Upper lobe of left lung (tissue), 6 donors: Measurements from ENCODE around the gene FGA. TPM values are rescaled to one million over a fixed set of nuclear protein-coding genes. Genes with fewer than 3 reads are reported as not detected.

Experiments used
- ATAC-seq, 2 donors: fragments of 200-7000 bp; cut with Tn5 transposase; one replicate each; pipeline ENCODE4 v1.9.1; 2022; ENCODE audit warnings: mild to moderate bottlenecking in 2 of 2, moderate library complexity in 2 of 2; ENCODE audit not compliant: low FRiP score in 2 of 2
- DNase-seq, 2 donors: peaks; one replicate each; pipeline ENCODE4 v3.0.0-alpha.2; 2019 to 2020
- H3K27ac ChIP-seq, 4 donors: fragments of 200-600 bp; sonication (generic); one replicate each; pipeline ENCODE4 v1.5.1; 2016 to 2019
- H3K27me3 ChIP-seq, 4 donors: fragments of 200-600 bp; sonication (generic); one replicate each; pipeline ENCODE4 v1.5.1; 2017 to 2019
- H3K36me3 ChIP-seq, 4 donors: fragments of 200-600 bp; sonication (generic); one replicate each; pipeline ENCODE4 v1.5.1; 2016 to 2019
- H3K4me1 ChIP-seq, 4 donors: fragments of 200-600 bp; sonication (generic); one replicate each; pipeline ENCODE4 v1.5.1; 2018 to 2019
- H3K4me3 ChIP-seq, 4 donors: fragments of 200-600 bp; sonication (generic); one replicate each; pipeline ENCODE4 v1.5.1; 2017 to 2019; ENCODE audit warnings: mild to moderate bottlenecking in 2 of 4, moderate library complexity in 1 of 4
- H3K9me3 ChIP-seq, 4 donors: fragments of 200-600 bp; sonication (generic); one replicate each; pipeline ENCODE4 v1.5.1; 2018 to 2019
- EP300 ChIP-seq, 4 donors: sonication (generic); formaldehyde crosslinking; IDR thresholded peaks; one replicate each; pipeline ENCODE4 v1.5.1; 2017; ENCODE audit warnings: antibody characterized with exemption in 4 of 4, control low read depth in 2 of 4
- POLR2A ChIP-seq, 4 donors: fragments of 450-650 bp; IDR thresholded peaks; one replicate each; pipeline ENCODE4 v1.5.1; 2016 to 2017; ENCODE audit warnings: antibody characterized with exemption in 4 of 4, mild to moderate bottlenecking in 2 of 4
- POLR2AphosphoS5 ChIP-seq, 2 donors: sonication (generic); formaldehyde crosslinking; IDR thresholded peaks; one replicate each; pipeline ENCODE4 v1.5.1; 2017; ENCODE audit warnings: antibody characterized with exemption in 2 of 2
- WGBS, 2 donors: methylation state at CpG; one replicate each; pipeline ENCODE4 v1.1.5; 2017 to 2018; 5-methylcytosine and 5-hydroxymethylcytosine counted together
- total RNA-seq, 6 donors: library from RNA; depleted of rRNA in 4 of 6; stranded (reverse); fragments of >200 nt in 4 of 6; gene quantifications; one replicate each; pipeline versions ENCODE4 v1.1.0 to v1.2.1, GENCODE V29; 2016 to 2021
- TF ChIP-seq, protein P1 (sequence below), 6 experiments: fragments of 450-650 bp in 4 of 6; fragments of 200-600 bp in 2 of 6; sonication (generic) in 2 of 6; IDR thresholded peaks; one replicate each; pipeline ENCODE4 v1.5.1; 2016 to 2019; ENCODE audit warnings: antibody characterized with exemption in 6 of 6
- donor health status: DM: no; HTN: no; CAD: no; lungs with moderate emphysema.
- donor health status: DM: no; HTN: yes; CAD: no; lungs with severe emphysema.

Gene FGA
- total RNA-seq, 6 donors from 2014 or later, result 1.0 to 30.7 (median 3.6) TPM

DNA sequence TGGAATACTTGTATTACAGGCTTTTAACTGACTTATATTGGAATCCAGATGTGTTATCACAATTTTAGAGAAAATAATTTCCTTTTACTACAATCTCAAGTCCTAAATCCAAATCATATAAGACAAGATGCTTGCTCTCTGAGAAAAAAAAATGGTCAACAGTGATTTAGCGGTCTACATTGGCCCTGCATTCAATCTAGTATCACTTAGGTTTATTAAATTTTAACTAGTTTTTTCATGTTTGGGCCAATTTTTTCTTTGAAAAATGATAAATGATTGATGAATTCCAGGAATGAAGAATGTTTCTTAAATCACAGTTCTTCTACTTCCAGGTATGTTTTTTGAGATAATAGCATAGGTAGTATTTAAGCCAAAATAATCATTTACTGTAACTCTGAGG lies 24.7 kb upstream of the FGA start:
- H3K4me3 ChIP-seq, result no peak overlapping the region
- no peaks in the 10 kb centered on the region for H3K27me3 ChIP-seq
- ATAC-seq (no peak), DNase-seq (no peak)
- no peaks in the 10 kb centered on the region for H3K9me3 ChIP-seq
- H3K27ac ChIP-seq, result no peak overlapping the region
- peaks cover 0 to 4% (median 0%) of the 10 kb centered on the region in 4 donors for H3K4me1 ChIP-seq
- TF ChIP-seq POLR2A (IDR thresholded peaks at IDR 0.05) (no peak), POLR2AphosphoS5 (IDR thresholded peaks at IDR 0.05) (no peak), EP300 (IDR thresholded peaks at IDR 0.05) (no peak)
- TF ChIP-seq, protein P1, sequence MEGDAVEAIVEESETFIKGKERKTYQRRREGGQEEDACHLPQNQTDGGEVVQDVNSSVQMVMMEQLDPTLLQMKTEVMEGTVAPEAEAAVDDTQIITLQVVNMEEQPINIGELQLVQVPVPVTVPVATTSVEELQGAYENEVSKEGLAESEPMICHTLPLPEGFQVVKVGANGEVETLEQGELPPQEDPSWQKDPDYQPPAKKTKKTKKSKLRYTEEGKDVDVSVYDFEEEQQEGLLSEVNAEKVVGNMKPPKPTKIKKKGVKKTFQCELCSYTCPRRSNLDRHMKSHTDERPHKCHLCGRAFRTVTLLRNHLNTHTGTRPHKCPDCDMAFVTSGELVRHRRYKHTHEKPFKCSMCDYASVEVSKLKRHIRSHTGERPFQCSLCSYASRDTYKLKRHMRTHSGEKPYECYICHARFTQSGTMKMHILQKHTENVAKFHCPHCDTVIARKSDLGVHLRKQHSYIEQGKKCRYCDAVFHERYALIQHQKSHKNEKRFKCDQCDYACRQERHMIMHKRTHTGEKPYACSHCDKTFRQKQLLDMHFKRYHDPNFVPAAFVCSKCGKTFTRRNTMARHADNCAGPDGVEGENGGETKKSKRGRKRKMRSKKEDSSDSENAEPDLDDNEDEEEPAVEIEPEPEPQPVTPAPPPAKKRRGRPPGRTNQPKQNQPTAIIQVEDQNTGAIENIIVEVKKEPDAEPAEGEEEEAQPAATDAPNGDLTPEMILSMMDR (IDR thresholded peaks at IDR 0.05), result no peak
- 80 to 91% methylated on average over 1 of the region's 1 CpG for WGBS, 2 donors
- H3K36me3 ChIP-seq, result no peaks in the 10 kb centered on the region

- Histone ChIP-seq H3K4me3 (no peak overlapping the region), H3K36me3 (no peaks in the 10 kb centered on the region), H3K27ac (no peak overlapping the region), H3K4me1 (peaks cover 0 to 4% (median 0%) of the 10 kb centered on the region in 4 donors), H3K27me3 (no peaks in the 10 kb centered on the region), H3K9me3 (no peaks in the 10 kb centered on the region)
- no peak for TF ChIP-seq POLR2AphosphoS5 (IDR thresholded peaks at IDR 0.05)
- TF ChIP-seq, protein P1 (IDR thresholded peaks at IDR 0.05), result no peak
- no peak for ATAC-seq
- no peak for DNase-seq
Measured at GRCh38 chr4:154614306-154614705, 23.8 kb upstream of the FGA start.

- Histone ChIP-seq H3K9me3 (no peaks in the 10 kb centered on the region), H3K27ac (no peak within 1 kb of the TSS), H3K4me1 (peaks cover 0 to 4% (median 0%) of the 10 kb centered on the region in 4 donors), H3K4me3 (no peak within 1 kb of the TSS), H3K36me3 (no peaks in the 10 kb centered on the region), H3K27me3 (no peaks in the 10 kb centered on the region)
- TF ChIP-seq POLR2AphosphoS5 (IDR thresholded peaks at IDR 0.05), result no peak
- TF ChIP-seq, protein P1 (IDR thresholded peaks at IDR 0.05), result no peak
- TF ChIP-seq EP300 (IDR thresholded peaks at IDR 0.05), result no peak
- no peak for TF ChIP-seq POLR2A (IDR thresholded peaks at IDR 0.05)
- DNase-seq, result no peak
- ATAC-seq, result peak in 1 of 2 donors; percentile 28
- WGBS, 2 donors, result 69 to 75% methylated on average over 7 of the region's 7 CpGs
Measured at GRCh38 chr4:154612472-154613414, 22.2 kb upstream of the FGA start, which contains the start of gene FGG. TSS of gene FGG (minus strand) at chr4:154612656. CDS start at chr4:154612609, 47 bp downstream.

DNA sequence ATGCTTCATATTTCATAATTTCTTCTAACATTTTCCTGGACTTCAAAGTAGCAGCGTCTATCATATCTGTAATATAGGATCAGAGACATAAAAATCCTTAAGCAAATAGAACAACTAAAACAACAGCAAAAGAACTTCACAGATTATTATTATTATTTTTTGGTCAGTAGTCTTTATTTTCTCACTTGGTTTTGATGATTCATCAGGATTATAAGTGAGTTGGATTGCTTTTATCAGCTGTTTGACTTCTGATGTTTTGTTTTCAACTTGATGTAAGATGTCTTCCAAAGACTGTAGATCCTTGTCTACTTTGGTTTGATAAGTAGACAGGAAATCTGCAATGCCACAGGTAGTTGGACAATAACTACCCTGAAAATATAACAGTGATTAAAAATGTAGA lies 21.3 kb upstream of the FGA start:
- ATAC-seq (no peak), DNase-seq (no peak)
- no peak overlapping the region for H3K27ac ChIP-seq
- no peaks in the 10 kb centered on the region for H3K9me3 ChIP-seq
- TF ChIP-seq EP300 (IDR thresholded peaks at IDR 0.05) (no peak), POLR2A (IDR thresholded peaks at IDR 0.05) (no peak), POLR2AphosphoS5 (IDR thresholded peaks at IDR 0.05) (no peak)
- TF ChIP-seq, protein P1 (IDR thresholded peaks at IDR 0.05), result no peak
- H3K36me3 ChIP-seq, result no peaks in the 10 kb centered on the region
- no peaks in the 10 kb centered on the region for H3K27me3 ChIP-seq
- no peak overlapping the region for H3K4me3 ChIP-seq
- 74 to 75% methylated on average over 1 of the region's 1 CpG for WGBS, 2 donors
- H3K4me1 ChIP-seq, result peaks cover 0 to 4% (median 0%) of the 10 kb centered on the region in 4 donors
